Measurements from ENCODE around the gene PCDHGA5.

- TF ChIP-seq CTCF (IDR thresholded peaks at IDR 0.05), result no peak
- TF ChIP-seq ZFX (IDR thresholded peaks at IDR 0.05; ENCODE audit: borderline replicate concordance), result no peak
These were observed 29.3 kb downstream of the PCDHGA5 start for GRCh38 chr5:141393267-141393666.

Data from 22Rv1 (cell line).